SU-DHL-6 (cell line): Measurements from ENCODE around the gene CEBPG.

Source experiments
- H2AFZ ChIP-seq: fragments of 200-600 bp; sonication (generic); 2 replicates; pipeline ENCODE4 v1.6.1; 2014; ENCODE audit warnings: low read depth, mild to moderate bottlenecking, moderate library complexity, mixed read lengths, antibody characterized with exemption, low read length; ENCODE audit not compliant: severe bottlenecking
- H3F3A ChIP-seq: fragments of 200-600 bp; shearing (Covaris generic); 2 replicates; pipeline ENCODE4 v1.6.0; 2016; ENCODE audit warnings: antibody characterized with exemption, mild to moderate bottlenecking; ENCODE audit not compliant: insufficient read depth
- H3K27ac ChIP-seq: fragments of 200-600 bp; sonication (generic); 2 replicates; pipeline ENCODE4 v1.5.1; 2016; ENCODE audit warnings: low read depth, mild to moderate bottlenecking, low read length, moderate library complexity, mixed read lengths
- H3K27me3 ChIP-seq: fragments of 200-600 bp; sonication (generic), shearing (Covaris generic); 2 replicates; pipeline ENCODE4 v1.6.0; 2014; ENCODE audit warnings: mild to moderate bottlenecking, low read length
- H3K36me3 ChIP-seq: fragments of 200-600 bp; sonication (generic); 2 replicates; pipeline ENCODE4 v1.6.1; 2014; ENCODE audit warnings: mild to moderate bottlenecking, low read length, mixed read lengths
- H3K4me2 ChIP-seq: fragments of 300-600, 200-600 bp; shearing (Covaris generic), sonication (generic); 2 replicates; pipeline ENCODE4 v1.6.0; 2014; ENCODE audit warnings: low read length, low read depth, mild to moderate bottlenecking; ENCODE audit not compliant: poor library complexity, severe bottlenecking
- H3K4me3 ChIP-seq: fragments of 200-600 bp; sonication (generic); 2 replicates; pipeline ENCODE4 v1.5.1; 2014; ENCODE audit warnings: antibody characterized with exemption, low read length, mild to moderate bottlenecking, mixed read lengths; ENCODE audit not compliant: insufficient read depth, poor library complexity, severe bottlenecking
- H3K79me2 ChIP-seq: fragments of 200-600 bp; sonication (generic); 2 replicates; pipeline ENCODE4 v1.6.1; 2014; ENCODE audit warnings: mild to moderate bottlenecking, low read length, moderate library complexity; ENCODE audit not compliant: insufficient read depth
- H3K9ac ChIP-seq: fragments of 200-600 bp; sonication (generic); 2 replicates; pipeline ENCODE4 v1.7.0; 2014; ENCODE audit warnings: mild to moderate bottlenecking, low read length
- H3K9me2 ChIP-seq: fragments of 200-600 bp; sonication (generic); replicated peaks from 2 replicates; pipeline ENCODE4 v1.6.1; 2014; ENCODE audit warnings: low read length; ENCODE audit not compliant: insufficient read depth
- H3K9me3 ChIP-seq: fragments of 200-600 bp; sonication (generic); 2 replicates; pipeline ENCODE4 v1.6.1; 2014; ENCODE audit warnings: low read length, mixed read lengths; ENCODE audit not compliant: insufficient read depth
- H4K20me1 ChIP-seq: fragments of 200-600 bp; sonication (generic); 2 replicates; pipeline ENCODE4 v1.6.1; 2014; ENCODE audit warnings: low read depth, mild to moderate bottlenecking, antibody characterized with exemption, low read length, moderate library complexity, mixed read lengths
- CTCF ChIP-seq: fragments of 200-600 bp; sonication (generic); IDR thresholded peaks from one replicate; pipeline ENCODE4 v1.5.1; 2017; ENCODE audit warnings: antibody characterized with exemption, mild to moderate bottlenecking, low read length, moderate library complexity; ENCODE audit not compliant: insufficient read depth, poor library complexity, severe bottlenecking
- EZH2phosphoT487 ChIP-seq: fragments of 200-600 bp; sonication (generic), shearing (Covaris generic); conservative IDR thresholded peaks from 2 replicates; pipeline ENCODE4 v1.6.1; 2018; ENCODE audit warnings: mild to moderate bottlenecking, antibody characterized with exemption, low read length, moderate library complexity, mixed read lengths

The CEBPG gene

GRCh38 chr19:33387351-33388230, 14.1 kb downstream of the CEBPG start:
- Histone ChIP-seq H3K27ac (no peak overlapping the region), H3K9me3 (no peaks in the 10 kb centered on the region), H3K79me2 (peaks cover 10% of the 10 kb centered on the region), H3K9me2 (no peaks in the 10 kb centered on the region), H4K20me1 (no peaks in the 10 kb centered on the region), H3F3A (no peaks in the 10 kb centered on the region), H3K27me3 (no peaks in the 10 kb centered on the region), H3K4me2 (no peak overlapping the region), H3K9ac (no peak overlapping the region), H3K36me3 (no peaks in the 10 kb centered on the region), H3K4me3 (no peak overlapping the region), H2AFZ (no peak overlapping the region)
- TF ChIP-seq CTCF = no peak
- no peak for TF ChIP-seq EZH2phosphoT487

- no peaks in the 10 kb centered on the region for H3K27me3 ChIP-seq
- no peak overlapping the region for H2AFZ ChIP-seq
- H3F3A ChIP-seq = no peaks in the 10 kb centered on the region
- H3K36me3 ChIP-seq = no peaks in the 10 kb centered on the region
- no peak overlapping the region for H3K4me3 ChIP-seq
- no peak for TF ChIP-seq EZH2phosphoT487
- TF ChIP-seq CTCF = no peak
- peaks cover 10% of the 10 kb centered on the region for H3K79me2 ChIP-seq
- no peaks in the 10 kb centered on the region for H3K9me2 ChIP-seq
- H3K9ac ChIP-seq = no peak overlapping the region
- no peak overlapping the region for H3K27ac ChIP-seq
- H3K9me3 ChIP-seq = no peaks in the 10 kb centered on the region
- H3K4me2 ChIP-seq = no peak overlapping the region
- no peaks in the 10 kb centered on the region for H4K20me1 ChIP-seq
Observed at GRCh38 chr19:33388231-33388724, 14.8 kb downstream of the CEBPG start.

- Histone ChIP-seq H3K9ac (no peak overlapping the region), H3K4me2 (no peak overlapping the region), H3K27me3 (no peaks in the 10 kb centered on the region), H3K79me2 (peaks cover 8% of the 10 kb centered on the region; the same call in 1 of the 2 replicates), H3K36me3 (no peaks in the 10 kb centered on the region), H3K27ac (no peak overlapping the region), H3K9me2 (no peaks in the 10 kb centered on the region), H3K9me3 (no peaks in the 10 kb centered on the region), H4K20me1 (no peaks in the 10 kb centered on the region), H3K4me3 (no peak overlapping the region), H2AFZ (no peak overlapping the region), H3F3A (no peaks in the 10 kb centered on the region)
- TF ChIP-seq CTCF (no peak), EZH2phosphoT487 (no peak)
Observed at GRCh38 chr19:33388725-33389420, 15.4 kb downstream of the CEBPG start.
